ENCODE results near the gene IDH1.
"Not testable (repeated sequence)": the region's sequence is repeated elsewhere in the genome, so short reads cannot be mapped to it uniquely, and the experiment has no call there.

The IDH1 gene

GRCh38 chr2:208256192-208256782 is 1.4 kb upstream of the IDH1 start:
- no peak for DNase-seq (ENCODE audit: low spot score)

GRCh38 chr2:208255557-208256106 is 761 bp upstream of the IDH1 start:
- no peak for DNase-seq (ENCODE audit: low spot score)

GRCh38 chr2:208254118-208254870 is 577 bp downstream of the IDH1 start:
- peak; percentile 80 for DNase-seq (ENCODE audit: low spot score)

GRCh38 chr2:208253600-208254117 is 1.2 kb downstream of the IDH1 start:
- no peak for DNase-seq (ENCODE audit: low spot score)

GRCh38 chr2:208252716-208253492 is 2.0 kb downstream of the IDH1 start:
- DNase-seq (ENCODE audit: low spot score): no peak

- DNase-seq (ENCODE audit: low spot score): no peak
Observed at GRCh38 chr2:208251098-208251497, 3.8 kb downstream of the IDH1 start.

- DNase-seq (ENCODE audit: low spot score): no peak
Observed at GRCh38 chr2:208250388-208250787, 4.5 kb downstream of the IDH1 start.

GRCh38 chr2:208249296-208249695 is 5.6 kb downstream of the IDH1 start:
- no peak for DNase-seq (ENCODE audit: low spot score)

- no peak for DNase-seq (ENCODE audit: low spot score)
Observed at GRCh38 chr2:208248601-208249000, 6.3 kb downstream of the IDH1 start.

- DNase-seq (ENCODE audit: low spot score): no peak
Observed at GRCh38 chr2:208245746-208246145, 9.1 kb downstream of the IDH1 start.

GRCh38 chr2:208244422-208244821 is 10.4 kb downstream of the IDH1 start:
- no peak for DNase-seq (ENCODE audit: low spot score)

- no peak for DNase-seq (ENCODE audit: low spot score)
Observed at GRCh38 chr2:208240619-208241209, 14.2 kb downstream of the IDH1 start.

GRCh38 chr2:208239770-208240493 is 14.9 kb downstream of the IDH1 start:
- no peak for DNase-seq (ENCODE audit: low spot score)

- no peak for DNase-seq (ENCODE audit: low spot score)
Observed at GRCh38 chr2:208235860-208236259, 19.0 kb downstream of the IDH1 start.

- no peak for DNase-seq (ENCODE audit: low spot score)
Observed at GRCh38 chr2:208234786-208235185, 20.1 kb downstream of the IDH1 start.

- no peak for DNase-seq (ENCODE audit: low spot score)
Observed at GRCh38 chr2:208228476-208228875, 26.4 kb downstream of the IDH1 start.

- DNase-seq (ENCODE audit: low spot score): no peak
Observed at GRCh38 chr2:208227581-208228232, 27.2 kb downstream of the IDH1 start.

- DNase-seq (ENCODE audit: low spot score): no peak
Observed at GRCh38 chr2:208224802-208225201, 30.1 kb downstream of the IDH1 start.

GRCh38 chr2:208222351-208222750 is 32.5 kb downstream of the IDH1 start:
- DNase-seq (ENCODE audit: low spot score): no peak

GRCh38 chr2:208221873-208222272 is 33.0 kb downstream of the IDH1 start:
- not testable (repeated sequence) for DNase-seq (ENCODE audit: low spot score)

All from CD4-positive, alpha-beta T cell treated with Interleukin-15 for 4 hours (primary cell).